ENCODE measurements around the gene FERMT1. TPM values are rescaled to one million over a fixed set of nuclear protein-coding genes. Genes with fewer than 3 reads are reported as not detected.

The FERMT1 gene
- total RNA-seq, 1 experiment from 2014 or later, result 30.1 TPM

GRCh38 chr20:6101346-6101745 lies 21.5 kb downstream of the FERMT1 start:
- no peak for DNase-seq
- H3K9me3 Mint-ChIP-seq (ENCODE audit: unreplicated experiment), result no peaks in the 10 kb centered on the region
- peaks cover 53% of the 10 kb centered on the region for H3K36me3 Mint-ChIP-seq (ENCODE audit: insufficient read depth, unreplicated experiment)
- Histone ChIP-seq H3K36me3 (ENCODE audit: control insufficient read depth, insufficient read depth, low read length) (no peaks in the 10 kb centered on the region), H3K27me3 (replicated peaks; ENCODE audit: control insufficient read depth, insufficient read depth, low read length) (no peaks in the 10 kb centered on the region; the same call in 1 of the 2 replicates), H3K9me3 (no peaks in the 10 kb centered on the region), H3K4me1 (no peaks in the 10 kb centered on the region), H3K4me3 (ENCODE audit: low read depth, low read length) (no peak overlapping the region)
- intact Hi-C loops (cut with micrococcal nuclease; ENCODE audit: unreplicated experiment), result no loop called here
- BruUV-seq (replicated peaks), result no TSS peak
- H3K4me3 Mint-ChIP-seq (ENCODE audit: unreplicated experiment), result no peak overlapping the region
- TF ChIP-seq, protein P1, sequence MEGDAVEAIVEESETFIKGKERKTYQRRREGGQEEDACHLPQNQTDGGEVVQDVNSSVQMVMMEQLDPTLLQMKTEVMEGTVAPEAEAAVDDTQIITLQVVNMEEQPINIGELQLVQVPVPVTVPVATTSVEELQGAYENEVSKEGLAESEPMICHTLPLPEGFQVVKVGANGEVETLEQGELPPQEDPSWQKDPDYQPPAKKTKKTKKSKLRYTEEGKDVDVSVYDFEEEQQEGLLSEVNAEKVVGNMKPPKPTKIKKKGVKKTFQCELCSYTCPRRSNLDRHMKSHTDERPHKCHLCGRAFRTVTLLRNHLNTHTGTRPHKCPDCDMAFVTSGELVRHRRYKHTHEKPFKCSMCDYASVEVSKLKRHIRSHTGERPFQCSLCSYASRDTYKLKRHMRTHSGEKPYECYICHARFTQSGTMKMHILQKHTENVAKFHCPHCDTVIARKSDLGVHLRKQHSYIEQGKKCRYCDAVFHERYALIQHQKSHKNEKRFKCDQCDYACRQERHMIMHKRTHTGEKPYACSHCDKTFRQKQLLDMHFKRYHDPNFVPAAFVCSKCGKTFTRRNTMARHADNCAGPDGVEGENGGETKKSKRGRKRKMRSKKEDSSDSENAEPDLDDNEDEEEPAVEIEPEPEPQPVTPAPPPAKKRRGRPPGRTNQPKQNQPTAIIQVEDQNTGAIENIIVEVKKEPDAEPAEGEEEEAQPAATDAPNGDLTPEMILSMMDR (IDR thresholded peaks at IDR 0.05; ENCODE audit: insufficient read depth in 1 of 2, low read depth in 1 of 2, low read length in 1 of 2, severe bottlenecking in 1 of 2, unreplicated experiment in 1 of 2), result no peak
- no peaks in the 10 kb centered on the region for H3K27me3 Mint-ChIP-seq (ENCODE audit: insufficient read depth, unreplicated experiment)
- H3K4me1 Mint-ChIP-seq (ENCODE audit: low read depth, unreplicated experiment), result no peaks in the 10 kb centered on the region
- CTCF ChIA-PET, result no interaction called here
- H3K27ac Mint-ChIP-seq (ENCODE audit: unreplicated experiment), result no peak overlapping the region
- POLR2A ChIA-PET, result no interaction called here

DNA sequence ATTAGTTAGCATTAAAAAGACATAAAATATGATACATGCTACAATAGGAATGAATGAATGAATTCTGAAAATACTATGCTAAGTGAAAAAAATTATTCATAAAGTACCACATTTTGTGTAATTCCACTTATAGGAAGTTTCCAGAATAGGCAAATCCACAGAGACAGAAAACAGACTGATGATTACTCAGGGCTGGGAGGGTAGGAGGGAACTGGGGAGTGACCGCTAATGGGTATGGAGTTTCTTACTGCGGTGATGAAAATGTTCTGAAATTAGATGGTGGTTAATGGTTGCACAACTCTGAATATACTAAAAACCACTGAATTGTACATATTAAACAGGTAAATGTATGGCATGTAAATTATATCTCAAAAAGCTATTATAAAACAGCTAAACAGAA lies 22.6 kb downstream of the FERMT1 start:
- ChIA-PET POLR2A (no interaction called here), CTCF (no interaction called here)
- H3K4me1 Mint-ChIP-seq (ENCODE audit: low read depth, unreplicated experiment), result no peaks in the 10 kb centered on the region
- Histone ChIP-seq H3K36me3 (ENCODE audit: control insufficient read depth, insufficient read depth, low read length) (no peaks in the 10 kb centered on the region), H3K4me1 (no peaks in the 10 kb centered on the region), H3K4me3 (ENCODE audit: low read depth, low read length) (no peak overlapping the region), H3K27me3 (replicated peaks; ENCODE audit: control insufficient read depth, insufficient read depth, low read length) (no peaks in the 10 kb centered on the region; the same call in 1 of the 2 replicates), H3K9me3 (no peaks in the 10 kb centered on the region)
- no peak overlapping the region for H3K27ac Mint-ChIP-seq (ENCODE audit: unreplicated experiment)
- no TSS peak for BruUV-seq (replicated peaks)
- H3K4me3 Mint-ChIP-seq (ENCODE audit: unreplicated experiment), result no peak overlapping the region
- no peaks in the 10 kb centered on the region for H3K27me3 Mint-ChIP-seq (ENCODE audit: insufficient read depth, unreplicated experiment)
- no peak for DNase-seq
- peaks cover 43% of the 10 kb centered on the region for H3K36me3 Mint-ChIP-seq (ENCODE audit: insufficient read depth, unreplicated experiment)
- TF ChIP-seq, protein P1 (IDR thresholded peaks at IDR 0.05; ENCODE audit: insufficient read depth in 1 of 2, low read depth in 1 of 2, low read length in 1 of 2, severe bottlenecking in 1 of 2, unreplicated experiment in 1 of 2), result no peak
- intact Hi-C loops (cut with micrococcal nuclease; ENCODE audit: unreplicated experiment), result no loop called here
- no peaks in the 10 kb centered on the region for H3K9me3 Mint-ChIP-seq (ENCODE audit: unreplicated experiment)

GRCh38 chr20:6099819-6100218 lies 23.0 kb downstream of the FERMT1 start:
- Mint-ChIP-seq H3K36me3 (ENCODE audit: insufficient read depth, unreplicated experiment) (peaks cover 41% of the 10 kb centered on the region), H3K4me1 (ENCODE audit: low read depth, unreplicated experiment) (no peaks in the 10 kb centered on the region), H3K27me3 (ENCODE audit: insufficient read depth, unreplicated experiment) (no peaks in the 10 kb centered on the region), H3K9me3 (ENCODE audit: unreplicated experiment) (no peaks in the 10 kb centered on the region), H3K4me3 (ENCODE audit: unreplicated experiment) (no peak overlapping the region), H3K27ac (ENCODE audit: unreplicated experiment) (no peak overlapping the region)
- Histone ChIP-seq H3K9me3 (no peaks in the 10 kb centered on the region), H3K36me3 (ENCODE audit: control insufficient read depth, insufficient read depth, low read length) (no peaks in the 10 kb centered on the region), H3K4me1 (no peaks in the 10 kb centered on the region), H3K27me3 (replicated peaks; ENCODE audit: control insufficient read depth, insufficient read depth, low read length) (no peaks in the 10 kb centered on the region; the same call in 1 of the 2 replicates), H3K4me3 (ENCODE audit: low read depth, low read length) (no peak overlapping the region)
- intact Hi-C loops (cut with micrococcal nuclease; ENCODE audit: unreplicated experiment), result no loop called here
- ChIA-PET POLR2A (no interaction called here), CTCF (no interaction called here)
- BruUV-seq (replicated peaks), result no TSS peak
- TF ChIP-seq, protein P1 (IDR thresholded peaks at IDR 0.05; ENCODE audit: insufficient read depth in 1 of 2, low read depth in 1 of 2, low read length in 1 of 2, severe bottlenecking in 1 of 2, unreplicated experiment in 1 of 2), result no peak
- no peak for DNase-seq
